GM21619 (cell line): ENCODE measurements around the gene EEF1AKMT1.

Experiments
- ATAC-seq: cut with Tn5 transposase; IDR thresholded peaks from one replicate; pipeline ENCODE4 v1.9.1; 2021; ENCODE audit not compliant: unreplicated experiment

EEF1AKMT1 gene

GRCh38 chr13:20719783-20720182, 54.0 kb downstream of the EEF1AKMT1 start:
- no peak for ATAC-seq

- no peak for ATAC-seq
Measured at GRCh38 chr13:20718958-20719566, 54.7 kb downstream of the EEF1AKMT1 start.

GRCh38 chr13:20717581-20718542, 55.9 kb downstream of the EEF1AKMT1 start:
- no peak for ATAC-seq

- no peak for ATAC-seq
Measured at GRCh38 chr13:20716951-20717350, 56.8 kb downstream of the EEF1AKMT1 start.

- ATAC-seq = no peak
Measured at GRCh38 chr13:20715330-20715712, 58.4 kb downstream of the EEF1AKMT1 start.

- no peak for ATAC-seq
Measured at GRCh38 chr13:20714563-20715329, 59.0 kb downstream of the EEF1AKMT1 start.

- no peak for ATAC-seq
Measured at GRCh38 chr13:20714161-20714560, 59.6 kb downstream of the EEF1AKMT1 start.

GRCh38 chr13:20713751-20714150, 60.0 kb downstream of the EEF1AKMT1 start:
- no peak for ATAC-seq

GRCh38 chr13:20713014-20713376, 60.8 kb downstream of the EEF1AKMT1 start:
- ATAC-seq = no peak

- no peak for ATAC-seq
Measured at GRCh38 chr13:20711301-20712044, 62.3 kb downstream of the EEF1AKMT1 start.

GRCh38 chr13:20709782-20710181, 64.0 kb downstream of the EEF1AKMT1 start:
- ATAC-seq = no peak

- no peak for ATAC-seq
Measured at GRCh38 chr13:20709369-20709768, 64.4 kb downstream of the EEF1AKMT1 start.

GRCh38 chr13:20708216-20708615, 65.5 kb downstream of the EEF1AKMT1 start:
- no peak for ATAC-seq

- ATAC-seq = no peak
Measured at GRCh38 chr13:20706661-20707060, 67.1 kb downstream of the EEF1AKMT1 start.

- ATAC-seq = no peak
Measured at GRCh38 chr13:20704459-20705069, 69.2 kb downstream of the EEF1AKMT1 start.

- ATAC-seq = peak; percentile 84
Measured at GRCh38 chr13:20703780-20704458, 69.8 kb downstream of the EEF1AKMT1 start.

- ATAC-seq = peak; percentile 18
Measured at GRCh38 chr13:20702915-20703779, 70.6 kb downstream of the EEF1AKMT1 start, which contains the start of gene IL17D. Gene IL17D (plus strand): TSS chr13:20703699. CDS start chr13:20704002, 303 bp downstream.

- no peak for ATAC-seq
Measured at GRCh38 chr13:20702530-20702914, 71.2 kb downstream of the EEF1AKMT1 start.

- ATAC-seq = no peak
Measured at GRCh38 chr13:20701461-20701860, 72.3 kb downstream of the EEF1AKMT1 start.
